Activated naive CD4-positive, alpha-beta T cell treated with anti-CD3 and anti-CD28 coated beads, Interleukin-2, amount 50 U/mL, for 16 hours (primary cell): ENCODE measurements around the gene LCE1D.

Experiments used
- DNase-seq: peaks from one replicate; pipeline ENCODE4 v3.0.0-alpha.2; 2020

Gene LCE1D

GRCh38 chr1:152796421-152796820 is at the start of gene LCE1D:
Gene LCE1D, plus strand, starts transcription at chr1:152796721. Its CDS starts 1,074 bp downstream, at chr1:152797795.
- DNase-seq, result no peak

GRCh38 chr1:152747831-152748230 is 48.7 kb upstream of the LCE1D start:
- DNase-seq, result no peak

DNA sequence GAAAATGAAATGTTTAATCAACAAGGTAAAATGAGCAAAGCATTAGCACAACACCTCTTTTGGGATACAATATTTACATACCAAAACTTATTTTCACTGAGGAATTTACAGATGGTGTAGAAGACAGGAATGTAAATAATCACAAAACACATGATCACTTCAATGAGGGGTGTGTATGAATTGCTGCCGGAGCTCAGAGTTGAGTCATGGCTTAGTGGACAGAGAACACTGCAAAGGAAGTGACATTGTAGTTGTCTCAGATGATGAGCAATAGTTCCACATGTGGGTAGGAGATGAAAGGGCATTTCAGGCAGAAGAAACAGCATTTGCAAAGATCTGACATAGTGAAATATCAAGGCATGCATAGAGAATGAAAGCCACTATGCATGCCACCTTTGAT is 44.3 kb upstream of the LCE1D start:
- DNase-seq, result no peak

- no peak for DNase-seq
Measured at GRCh38 chr1:152753586-152753985, 42.9 kb upstream of the LCE1D start.

DNA sequence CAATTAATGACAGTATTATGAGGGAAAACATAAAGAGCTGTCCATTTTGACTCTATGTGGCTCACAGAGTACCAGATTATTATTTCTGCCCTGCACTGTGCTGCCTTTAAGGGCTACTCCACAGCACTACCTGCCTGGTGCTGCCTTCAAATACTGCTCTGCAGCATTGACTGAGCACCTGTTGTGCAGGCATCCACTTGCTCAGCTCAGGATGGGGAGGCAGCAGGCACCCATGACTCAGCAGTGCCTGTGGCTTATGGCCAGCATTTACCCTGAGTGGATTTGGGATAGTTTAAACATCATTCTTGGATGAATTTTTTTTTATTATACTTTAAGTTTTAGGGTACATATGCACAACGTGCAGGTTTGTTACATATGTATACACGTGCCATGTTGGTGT is 39.6 kb upstream of the LCE1D start:
- no peak for DNase-seq

- no peak for DNase-seq
Measured at GRCh38 chr1:152757747-152758146, 38.8 kb upstream of the LCE1D start, which contains the start of gene KPRP. Gene KPRP, plus strand, starts transcription at chr1:152758025. Its CDS starts 1,564 bp downstream, at chr1:152759589.

GRCh38 chr1:152758636-152759035 is 37.9 kb upstream of the LCE1D start:
- DNase-seq, result no peak

DNA sequence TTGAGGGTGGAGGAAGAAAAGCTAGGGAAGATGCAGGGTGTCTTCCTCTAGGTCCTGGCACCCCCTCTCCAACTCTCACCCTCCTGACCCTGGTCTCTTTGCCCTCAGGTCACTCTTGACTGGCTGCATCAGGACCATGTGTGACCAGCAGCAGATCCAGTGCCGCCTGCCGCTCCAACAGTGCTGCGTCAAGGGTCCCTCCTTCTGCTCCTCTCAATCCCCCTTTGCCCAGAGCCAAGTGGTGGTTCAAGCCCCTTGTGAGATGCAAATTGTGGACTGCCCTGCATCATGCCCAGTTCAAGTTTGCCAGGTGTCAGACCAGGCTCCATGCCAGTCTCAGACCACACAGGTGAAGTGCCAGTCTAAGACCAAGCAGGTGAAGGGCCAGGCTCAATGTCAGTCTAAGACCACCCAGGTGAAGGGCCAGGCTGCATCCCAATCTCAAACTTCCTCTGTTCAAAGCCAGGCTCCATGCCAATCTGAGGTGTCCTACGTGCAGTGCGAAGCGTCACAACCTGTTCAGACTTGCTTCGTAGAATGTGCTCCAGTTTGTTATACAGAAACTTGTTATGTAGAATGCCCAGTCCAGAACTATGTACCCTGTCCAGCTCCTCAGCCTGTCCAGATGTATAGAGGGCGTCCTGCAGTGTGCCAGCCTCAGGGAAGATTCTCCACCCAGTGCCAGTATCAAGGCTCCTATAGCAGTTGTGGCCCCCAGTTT is 36.9 kb upstream of the LCE1D start:
- no peak for DNase-seq

- no peak for DNase-seq
Measured at GRCh38 chr1:152760551-152761190, 35.9 kb upstream of the LCE1D start.

DNA sequence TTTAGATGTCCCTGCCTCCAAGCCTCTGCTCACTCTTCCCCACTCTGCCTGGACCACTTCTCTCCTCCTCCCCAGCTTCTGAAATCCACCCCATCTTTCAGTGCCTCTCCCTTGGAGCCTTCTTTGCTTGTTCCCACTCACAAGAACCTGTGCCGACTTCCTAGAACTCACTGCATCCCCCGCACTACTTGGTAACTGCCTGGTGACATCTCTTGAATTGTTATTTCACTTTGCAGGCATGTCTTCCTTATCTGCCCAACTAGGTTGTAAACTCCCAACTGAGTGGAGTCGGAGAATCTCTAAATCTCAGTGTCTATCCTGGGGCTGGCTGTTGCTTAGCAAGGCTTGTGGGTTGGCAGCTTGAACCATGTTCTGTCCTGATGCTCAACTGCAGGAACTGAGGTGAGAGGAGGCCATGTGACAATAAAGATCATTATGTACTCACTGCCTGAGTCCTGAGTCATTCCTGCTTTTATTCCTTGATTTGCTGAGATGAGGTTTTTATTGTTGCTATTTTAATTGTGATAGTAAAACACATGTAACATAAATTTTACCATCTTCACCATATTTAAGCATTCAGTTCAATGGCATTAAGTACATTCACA is 34.8 kb upstream of the LCE1D start:
- no peak for DNase-seq

- DNase-seq, result no peak
Measured at GRCh38 chr1:152768847-152769533, 27.5 kb upstream of the LCE1D start.

DNA sequence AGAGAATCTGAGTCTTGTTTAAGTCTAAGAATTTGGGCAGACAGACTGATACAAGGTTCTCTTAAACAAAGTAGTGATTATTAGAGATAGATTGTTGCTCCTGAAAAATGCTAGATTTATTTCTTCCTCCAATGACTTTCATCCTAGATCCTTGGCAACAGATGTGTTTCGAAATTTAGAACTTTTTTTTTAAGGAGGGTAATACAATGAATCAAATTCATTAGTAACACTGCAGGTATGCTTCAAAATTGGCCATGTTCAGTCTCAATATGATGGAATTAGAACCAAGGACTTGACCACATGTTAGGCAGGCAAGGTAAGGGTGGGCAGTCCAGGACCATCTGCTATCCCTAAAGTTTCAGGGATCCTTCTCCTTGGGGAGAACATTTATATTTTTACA is 26.1 kb upstream of the LCE1D start:
- no peak for DNase-seq

GRCh38 chr1:152774875-152775274 is 21.6 kb upstream of the LCE1D start, which contains the start of gene LCE1F:
Gene LCE1F, plus strand, starts transcription at chr1:152775140. Its CDS starts 1,232 bp downstream, at chr1:152776372.
- DNase-seq, result no peak

- no peak for DNase-seq
Measured at GRCh38 chr1:152776361-152776760, 20.2 kb upstream of the LCE1D start.

DNA sequence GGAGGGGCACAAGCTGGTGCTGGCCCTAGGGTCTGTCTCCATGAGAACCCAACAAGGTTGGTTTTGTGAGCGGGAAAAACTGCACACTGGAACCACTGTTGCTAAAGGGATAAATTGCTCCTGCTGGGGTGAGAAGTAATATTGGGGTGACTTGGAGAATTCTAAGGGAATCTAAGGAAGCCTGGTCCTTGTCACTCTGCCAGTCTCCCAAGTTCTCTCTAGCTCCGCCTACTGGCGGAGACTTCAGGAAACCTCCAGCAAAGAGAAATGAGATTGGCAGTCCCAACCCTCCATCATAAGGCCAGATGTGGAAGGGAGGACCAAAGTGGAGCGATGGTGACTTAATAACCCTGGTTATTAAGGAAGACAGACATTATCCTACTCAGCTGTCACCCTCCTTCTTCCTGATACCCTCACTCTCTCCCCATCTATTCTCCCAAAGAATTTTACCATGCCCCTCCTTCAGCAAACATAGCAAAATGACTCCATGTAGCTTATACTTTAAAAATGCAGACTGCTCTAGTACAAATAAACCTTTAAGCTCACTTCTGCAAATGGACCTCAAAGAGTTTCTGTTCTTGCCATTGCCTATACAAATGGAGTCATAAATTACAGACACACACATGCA is 18.9 kb upstream of the LCE1D start:
- no peak for DNase-seq

DNA sequence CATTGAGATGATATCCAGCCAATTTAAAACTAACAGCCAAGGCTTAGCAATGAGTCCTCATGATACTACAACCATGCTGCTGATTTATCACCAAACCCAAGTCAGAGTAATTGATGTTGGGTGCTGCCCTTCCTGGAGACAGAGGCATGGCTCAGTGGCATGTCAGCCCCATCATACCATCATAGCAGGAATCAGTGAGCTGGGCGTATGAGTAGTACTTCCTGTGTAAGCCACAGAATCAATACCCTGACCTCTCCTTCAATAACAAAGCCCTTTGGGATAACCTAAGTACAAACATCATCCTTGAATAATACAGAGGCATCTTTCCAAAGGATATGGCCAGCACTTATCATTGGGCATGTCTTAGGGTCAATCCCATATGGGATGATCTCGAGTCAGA is 13.4 kb upstream of the LCE1D start:
- DNase-seq, result no peak

GRCh38 chr1:152786077-152786476 is 10.4 kb upstream of the LCE1D start, which contains the start of gene LCE1E:
Gene LCE1E, plus strand, starts transcription at chr1:152786257. Its CDS starts 1,043 bp downstream, at chr1:152787300.
- no peak for DNase-seq

- DNase-seq, result no peak
Measured at GRCh38 chr1:152795686-152796085, 835 bp upstream of the LCE1D start.

DNA sequence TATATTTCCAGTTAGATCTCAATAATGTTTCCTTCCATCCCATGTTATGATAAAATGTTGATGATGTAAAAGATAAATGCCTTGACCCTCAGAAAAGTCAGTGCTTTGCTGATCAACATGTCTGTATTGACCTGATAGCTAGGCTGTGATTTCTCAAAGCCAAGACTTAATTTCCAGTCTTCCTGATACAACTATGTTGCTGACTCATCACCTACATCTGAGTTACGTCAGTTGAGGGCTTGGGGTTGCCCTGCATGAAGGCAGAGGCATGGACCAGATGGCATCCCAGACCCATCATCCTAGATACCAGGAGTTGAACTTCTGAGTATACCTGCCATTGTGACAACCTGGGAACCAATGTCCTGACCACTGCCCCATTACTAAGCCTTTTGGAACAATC is 4.8 kb downstream of the LCE1D start:
- DNase-seq, result no peak

- no peak for DNase-seq
Measured at GRCh38 chr1:152806576-152806975, 10.1 kb downstream of the LCE1D start, which contains the start of gene LCE1C. Gene LCE1C, minus strand, starts transcription at chr1:152806651. Its CDS starts 1,173 bp downstream, at chr1:152805478.

DNA sequence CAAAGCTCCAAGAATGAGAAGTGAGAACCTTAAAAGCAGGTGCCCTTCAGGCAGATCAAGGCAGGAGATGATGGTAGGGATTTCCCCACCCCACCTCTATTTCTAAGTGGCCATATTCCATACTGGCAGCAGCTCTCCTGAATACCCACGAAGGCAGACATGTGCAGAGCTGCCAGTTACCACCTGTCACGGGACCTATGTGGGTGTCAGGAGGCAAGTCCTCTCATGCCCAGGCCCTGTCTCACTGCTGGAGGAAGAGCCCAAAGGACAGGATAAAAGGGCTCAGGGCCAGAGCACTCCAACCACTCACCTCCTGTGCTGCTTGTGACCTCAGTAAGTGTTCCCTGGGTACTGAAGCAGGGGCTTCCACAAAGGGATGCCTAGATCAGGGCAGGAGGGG is 14.5 kb downstream of the LCE1D start:
- no peak for DNase-seq

GRCh38 chr1:152811671-152812070 is 15.2 kb downstream of the LCE1D start, which contains the start of gene LCE1B:
Gene LCE1B, plus strand, starts transcription at chr1:152811971. Its CDS starts 476 bp downstream, at chr1:152812447.
- DNase-seq, result no peak

GRCh38 chr1:152817309-152817708 is 20.8 kb downstream of the LCE1D start:
- no peak for DNase-seq
